ENCODE results near the gene GPR160. TPM values are rescaled to one million over a fixed set of nuclear protein-coding genes. Genes with fewer than 3 reads are reported as not detected.

GPR160 gene
- total RNA-seq, 2 experiments from 2014 or later: 90.5 to 117 TPM

DNA sequence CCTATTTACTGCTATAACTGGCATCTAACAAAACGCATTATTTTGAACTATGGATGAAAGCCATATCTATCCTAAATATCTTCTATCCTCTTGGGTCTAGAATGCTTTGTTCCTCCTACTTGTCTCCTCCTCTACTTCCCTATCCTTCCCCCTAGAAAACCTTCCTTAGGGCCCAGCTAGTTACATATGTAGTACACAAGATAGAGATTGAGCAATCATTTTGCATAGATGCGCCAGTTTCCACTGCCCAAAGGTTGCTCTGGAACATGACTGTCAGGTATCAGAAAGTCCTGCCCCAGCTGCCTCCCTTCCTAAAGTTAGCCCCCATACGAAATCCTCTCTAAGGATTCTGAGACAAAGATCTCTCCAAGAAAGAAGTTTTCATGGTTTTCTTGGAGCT, 55.1 kb downstream of the GPR160 start:
- BruUV-seq (replicated peaks): no TSS peak
- peaks cover 100% of the 10 kb centered on the region for H3K36me3 ChIP-seq (ENCODE audit: insufficient read depth, low read length)

DNA sequence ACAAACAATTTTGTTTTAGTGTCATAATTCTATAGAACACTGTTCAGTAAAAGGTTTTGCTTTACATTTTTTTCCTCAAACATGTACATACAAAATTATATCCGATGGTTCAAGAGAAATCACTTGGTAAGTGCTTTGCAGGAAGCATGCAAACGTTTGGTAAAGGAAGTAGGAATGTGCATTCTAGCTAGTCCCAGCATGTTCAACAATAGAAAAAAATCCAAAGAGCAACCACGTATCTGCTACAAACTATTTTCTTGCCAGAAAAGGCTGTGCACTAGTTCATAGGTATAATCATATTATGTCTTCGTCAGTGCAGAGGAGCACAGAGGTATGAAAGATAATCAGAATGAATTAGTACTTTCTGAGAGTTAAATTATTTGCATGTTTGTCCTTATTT, 58.0 kb downstream of the GPR160 start:
- no peak overlapping the region for H3K4me3 ChIP-seq (ENCODE audit: low read depth, low read length, poor library complexity, severe bottlenecking)
- no peaks in the 10 kb centered on the region for H4K20me1 ChIP-seq (ENCODE audit: insufficient read depth, low read length)
- no peak for DNase-seq (ENCODE audit: low spot score)
- no peak overlapping the region for H3K27ac ChIP-seq (ENCODE audit: low read depth, low read length, poor library complexity, severe bottlenecking)
- POLR2A ChIA-PET: interaction anchor here (1.3 to 4.8 kb wide), 3 partner anchors 7 to 50 kb away, joined by 3 to 21 read pairs (median 5); no protein-coding TSS in a partner anchor
- peaks cover 10% of the 10 kb centered on the region; the same call in 1 of the 2 replicates for H3K79me2 ChIP-seq (ENCODE audit: insufficient read depth, low read depth, low read length)
- no peak overlapping the region for H3K4me2 ChIP-seq (ENCODE audit: low read length)
- no TSS peak for BruUV-seq (replicated peaks)
- intact Hi-C loops (cut with micrococcal nuclease; ENCODE audit: unreplicated experiment): no loop called here
- H3K9me2 ChIP-seq (ENCODE audit: insufficient read depth, low read length): no peaks in the 10 kb centered on the region
- no peaks in the 10 kb centered on the region for H3K9me3 ChIP-seq (ENCODE audit: low read length)
- no peaks in the 10 kb centered on the region for H3K4me1 ChIP-seq (ENCODE audit: insufficient read depth, low read length, poor library complexity, severe bottlenecking)
- H3K36me3 ChIP-seq (ENCODE audit: insufficient read depth, low read length): peaks cover 100% of the 10 kb centered on the region
- TF ChIP-seq, protein P1, sequence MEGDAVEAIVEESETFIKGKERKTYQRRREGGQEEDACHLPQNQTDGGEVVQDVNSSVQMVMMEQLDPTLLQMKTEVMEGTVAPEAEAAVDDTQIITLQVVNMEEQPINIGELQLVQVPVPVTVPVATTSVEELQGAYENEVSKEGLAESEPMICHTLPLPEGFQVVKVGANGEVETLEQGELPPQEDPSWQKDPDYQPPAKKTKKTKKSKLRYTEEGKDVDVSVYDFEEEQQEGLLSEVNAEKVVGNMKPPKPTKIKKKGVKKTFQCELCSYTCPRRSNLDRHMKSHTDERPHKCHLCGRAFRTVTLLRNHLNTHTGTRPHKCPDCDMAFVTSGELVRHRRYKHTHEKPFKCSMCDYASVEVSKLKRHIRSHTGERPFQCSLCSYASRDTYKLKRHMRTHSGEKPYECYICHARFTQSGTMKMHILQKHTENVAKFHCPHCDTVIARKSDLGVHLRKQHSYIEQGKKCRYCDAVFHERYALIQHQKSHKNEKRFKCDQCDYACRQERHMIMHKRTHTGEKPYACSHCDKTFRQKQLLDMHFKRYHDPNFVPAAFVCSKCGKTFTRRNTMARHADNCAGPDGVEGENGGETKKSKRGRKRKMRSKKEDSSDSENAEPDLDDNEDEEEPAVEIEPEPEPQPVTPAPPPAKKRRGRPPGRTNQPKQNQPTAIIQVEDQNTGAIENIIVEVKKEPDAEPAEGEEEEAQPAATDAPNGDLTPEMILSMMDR (conservative IDR thresholded peaks at IDR 0.05; ENCODE audit: low read length): no peak
- no peak for TF ChIP-seq EZH2phosphoT487 (IDR thresholded peaks at IDR 0.05; ENCODE audit: borderline replicate concordance, low read depth, low read length)
- H2AFZ ChIP-seq (ENCODE audit: low read length): no peak overlapping the region
- CTCF ChIA-PET (ENCODE audit: unreplicated experiment): no interaction called here

More for the DNA sequence above, 55.1 kb downstream of the GPR160 start:
- Histone ChIP-seq H3K9me3 (ENCODE audit: low read length) (no peaks in the 10 kb centered on the region), H3K4me3 (ENCODE audit: low read depth, low read length, poor library complexity, severe bottlenecking) (no peak overlapping the region), H2AFZ (ENCODE audit: low read length) (no peak overlapping the region), H3K27ac (ENCODE audit: low read depth, low read length, poor library complexity, severe bottlenecking) (no peak overlapping the region), H3K4me1 (ENCODE audit: insufficient read depth, low read length, poor library complexity, severe bottlenecking) (no peaks in the 10 kb centered on the region), H3K9me2 (ENCODE audit: insufficient read depth, low read length) (no peaks in the 10 kb centered on the region), H3K4me2 (ENCODE audit: low read length) (no peak overlapping the region), H3K79me2 (ENCODE audit: insufficient read depth, low read depth, low read length) (peaks cover 18% of the 10 kb centered on the region; the same call in 1 of the 2 replicates), H4K20me1 (ENCODE audit: insufficient read depth, low read length) (no peaks in the 10 kb centered on the region)
- ChIA-PET CTCF (ENCODE audit: unreplicated experiment) (no interaction called here), POLR2A (interaction anchor here (1.2 to 4.8 kb wide), 2 partner anchors 9 to 10 kb away, joined by 4 to 21 read pairs; no protein-coding TSS in a partner anchor)
- no peak for DNase-seq (ENCODE audit: low spot score)
- intact Hi-C loops (cut with micrococcal nuclease; ENCODE audit: unreplicated experiment): no loop called here
- TF ChIP-seq EZH2phosphoT487 (IDR thresholded peaks at IDR 0.05; ENCODE audit: borderline replicate concordance, low read depth, low read length): no peak
- TF ChIP-seq, protein P1 (conservative IDR thresholded peaks at IDR 0.05; ENCODE audit: low read length): no peak

DNA sequence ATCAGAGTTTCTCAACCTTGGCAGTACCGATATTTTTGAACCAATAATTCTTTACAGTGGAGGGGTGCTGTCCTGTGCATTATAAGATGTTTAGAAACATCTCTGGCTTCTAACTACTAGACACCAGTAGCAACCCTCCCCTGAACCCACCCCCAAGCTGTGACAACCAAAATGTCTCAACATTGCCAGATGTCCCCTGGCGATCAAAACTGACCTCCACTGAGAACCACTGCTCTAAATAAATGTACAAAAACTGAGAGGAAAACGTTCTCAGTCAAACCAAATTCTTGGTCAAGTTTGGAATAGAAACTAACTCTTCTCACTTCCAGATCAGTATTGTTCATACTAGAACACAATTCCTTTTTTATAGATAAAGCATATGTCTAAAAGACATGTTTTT, 58.5 kb downstream of the GPR160 start:
- H3K79me2 ChIP-seq (ENCODE audit: insufficient read depth, low read depth, low read length): peaks cover 4% of the 10 kb centered on the region; the same call in 1 of the 2 replicates
- ChIA-PET CTCF (ENCODE audit: unreplicated experiment) (no interaction called here), POLR2A (interaction anchor here (1.5 kb wide), 1 partner anchor 11 kb away, joined by 3 read pairs; no protein-coding TSS in a partner anchor)
- H3K4me3 ChIP-seq (ENCODE audit: low read depth, low read length, poor library complexity, severe bottlenecking): no peak overlapping the region
- no peak overlapping the region for H2AFZ ChIP-seq (ENCODE audit: low read length)
- H3K36me3 ChIP-seq (ENCODE audit: insufficient read depth, low read length): peaks cover 100% of the 10 kb centered on the region
- H3K9me3 ChIP-seq (ENCODE audit: low read length): no peaks in the 10 kb centered on the region
- H4K20me1 ChIP-seq (ENCODE audit: insufficient read depth, low read length): no peaks in the 10 kb centered on the region
- intact Hi-C loops (cut with micrococcal nuclease; ENCODE audit: unreplicated experiment): no loop called here
- TF ChIP-seq, protein P1 (conservative IDR thresholded peaks at IDR 0.05; ENCODE audit: low read length): no peak
- TF ChIP-seq EZH2phosphoT487 (IDR thresholded peaks at IDR 0.05; ENCODE audit: borderline replicate concordance, low read depth, low read length): no peak
- H3K27ac ChIP-seq (ENCODE audit: low read depth, low read length, poor library complexity, severe bottlenecking): no peak overlapping the region
- BruUV-seq (replicated peaks): no TSS peak
- DNase-seq (ENCODE audit: low spot score): no peak
- H3K4me2 ChIP-seq (ENCODE audit: low read length): no peak overlapping the region
- H3K4me1 ChIP-seq (ENCODE audit: insufficient read depth, low read length, poor library complexity, severe bottlenecking): no peaks in the 10 kb centered on the region
- H3K9me2 ChIP-seq (ENCODE audit: insufficient read depth, low read length): no peaks in the 10 kb centered on the region
